NCI-H146 treated with DMSO at 0.1 percent for 48 hours (cell line): ENCODE measurements around the gene QRICH1.

Experiments used
- DNase-seq: peaks from one replicate; lab custom pipeline; 2025; ENCODE audit not compliant: unreplicated experiment; lab: John Stamatoyannopoulos, UW

The QRICH1 gene

GRCh38 chr3:49093853-49094767 lies at the start of gene QRICH1:
TSS of gene QRICH1 (minus strand) at chr3:49094071. CDS start at chr3:49077017, 17,054 bp downstream.
- DNase-seq, result peak; percentile 88

- DNase-seq, result no peak
Observed at GRCh38 chr3:49140080-49140479, 46.2 kb upstream of the QRICH1 start.

- DNase-seq, result no peak
Observed at GRCh38 chr3:49135499-49135898, 41.6 kb upstream of the QRICH1 start.

GRCh38 chr3:49134471-49135265 lies 40.8 kb upstream of the QRICH1 start:
- no peak for DNase-seq

- peak; percentile 26 for DNase-seq
Observed at GRCh38 chr3:49133226-49133951, 39.5 kb upstream of the QRICH1 start.

- peak; percentile 9 for DNase-seq
Observed at GRCh38 chr3:49132437-49133225, 38.8 kb upstream of the QRICH1 start, which contains the start of gene LAMB2. TSS of gene LAMB2 (minus strand) at chr3:49133050. CDS start at chr3:49132867, 183 bp downstream.

- no peak for DNase-seq
Observed at GRCh38 chr3:49132073-49132436, 38.2 kb upstream of the QRICH1 start.

GRCh38 chr3:49131576-49131975 lies 37.7 kb upstream of the QRICH1 start:
- DNase-seq, result no peak

GRCh38 chr3:49131040-49131439 lies 37.2 kb upstream of the QRICH1 start:
- DNase-seq, result no peak

GRCh38 chr3:49124991-49125670 lies 31.3 kb upstream of the QRICH1 start:
- no peak for DNase-seq

- DNase-seq, result no peak
Observed at GRCh38 chr3:49124203-49124602, 30.3 kb upstream of the QRICH1 start.

- DNase-seq, result no peak
Observed at GRCh38 chr3:49123687-49124086, 29.8 kb upstream of the QRICH1 start.

GRCh38 chr3:49122886-49123545 lies 29.1 kb upstream of the QRICH1 start:
- no peak for DNase-seq

GRCh38 chr3:49122451-49122850 lies 28.6 kb upstream of the QRICH1 start:
- no peak for DNase-seq

GRCh38 chr3:49122022-49122421 lies 28.2 kb upstream of the QRICH1 start:
- DNase-seq, result no peak

- no peak for DNase-seq
Observed at GRCh38 chr3:49121132-49121736, 27.4 kb upstream of the QRICH1 start.

- peak; percentile 38 for DNase-seq
Observed at GRCh38 chr3:49120438-49121131, 26.7 kb upstream of the QRICH1 start, which contains the start of gene USP19. TSS of gene USP19 (minus strand) at chr3:49120823. CDS start at chr3:49119145, 1,678 bp downstream.

- DNase-seq, result no peak
Observed at GRCh38 chr3:49120096-49120437, 26.2 kb upstream of the QRICH1 start.
